Epithelial cell of esophagus (primary cell): ENCODE results near the gene AIG1.

Experiments used
- DNase-seq: peaks from one replicate; pipeline ENCODE4 v3.0.0; 2010; ENCODE audit warnings: low read depth
- H3K4me3 ChIP-seq: 2 replicates; pipeline ENCODE4 v1.5.1; 2011; ENCODE audit warnings: mild to moderate bottlenecking, low read length, control low read depth
- TF ChIP-seq, protein P1 (sequence below): IDR thresholded peaks from 2 replicates; pipeline ENCODE4 v1.5.1; 2011; ENCODE audit warnings: low read depth, mild to moderate bottlenecking, low read length, control low read depth, inconsistent platforms; ENCODE audit not compliant: insufficient read depth; ENCODE audit errors: missing control alignments

The AIG1 gene

DNA sequence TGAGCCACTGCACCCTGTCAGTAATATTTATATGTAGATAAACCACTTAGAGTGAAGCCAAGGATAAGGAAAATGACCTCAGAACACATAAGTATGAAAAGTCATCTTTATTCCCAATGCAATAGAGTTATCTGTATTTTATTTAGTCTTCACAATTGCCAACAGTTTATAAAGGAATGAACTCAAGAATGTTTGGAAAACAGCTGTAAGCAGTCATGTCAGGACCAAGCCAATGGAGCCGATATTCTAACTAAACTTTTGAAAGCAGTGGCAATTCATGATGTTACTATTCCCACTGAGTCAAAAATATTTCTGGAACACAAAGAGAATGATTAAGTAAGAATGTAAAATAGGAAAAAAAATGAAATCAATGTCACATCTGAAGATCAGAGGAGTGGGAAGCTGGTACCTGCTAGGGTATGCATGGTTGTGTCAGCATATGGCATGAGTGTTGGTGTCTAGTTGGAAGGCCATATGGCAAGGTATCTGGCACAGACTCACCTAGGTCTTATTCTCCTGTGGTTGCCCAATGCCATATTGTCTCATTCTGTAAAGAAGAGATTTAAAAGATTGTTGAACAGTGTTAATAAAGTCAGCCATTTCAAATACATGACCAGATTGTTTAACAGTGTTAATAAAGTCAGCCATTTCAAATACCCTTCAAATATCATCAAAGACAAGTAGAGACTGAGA, 271.6 kb downstream of the AIG1 start:
- TF ChIP-seq, protein P1, sequence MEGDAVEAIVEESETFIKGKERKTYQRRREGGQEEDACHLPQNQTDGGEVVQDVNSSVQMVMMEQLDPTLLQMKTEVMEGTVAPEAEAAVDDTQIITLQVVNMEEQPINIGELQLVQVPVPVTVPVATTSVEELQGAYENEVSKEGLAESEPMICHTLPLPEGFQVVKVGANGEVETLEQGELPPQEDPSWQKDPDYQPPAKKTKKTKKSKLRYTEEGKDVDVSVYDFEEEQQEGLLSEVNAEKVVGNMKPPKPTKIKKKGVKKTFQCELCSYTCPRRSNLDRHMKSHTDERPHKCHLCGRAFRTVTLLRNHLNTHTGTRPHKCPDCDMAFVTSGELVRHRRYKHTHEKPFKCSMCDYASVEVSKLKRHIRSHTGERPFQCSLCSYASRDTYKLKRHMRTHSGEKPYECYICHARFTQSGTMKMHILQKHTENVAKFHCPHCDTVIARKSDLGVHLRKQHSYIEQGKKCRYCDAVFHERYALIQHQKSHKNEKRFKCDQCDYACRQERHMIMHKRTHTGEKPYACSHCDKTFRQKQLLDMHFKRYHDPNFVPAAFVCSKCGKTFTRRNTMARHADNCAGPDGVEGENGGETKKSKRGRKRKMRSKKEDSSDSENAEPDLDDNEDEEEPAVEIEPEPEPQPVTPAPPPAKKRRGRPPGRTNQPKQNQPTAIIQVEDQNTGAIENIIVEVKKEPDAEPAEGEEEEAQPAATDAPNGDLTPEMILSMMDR = no peak
- no peak overlapping the region for H3K4me3 ChIP-seq
- no peak for DNase-seq

DNA sequence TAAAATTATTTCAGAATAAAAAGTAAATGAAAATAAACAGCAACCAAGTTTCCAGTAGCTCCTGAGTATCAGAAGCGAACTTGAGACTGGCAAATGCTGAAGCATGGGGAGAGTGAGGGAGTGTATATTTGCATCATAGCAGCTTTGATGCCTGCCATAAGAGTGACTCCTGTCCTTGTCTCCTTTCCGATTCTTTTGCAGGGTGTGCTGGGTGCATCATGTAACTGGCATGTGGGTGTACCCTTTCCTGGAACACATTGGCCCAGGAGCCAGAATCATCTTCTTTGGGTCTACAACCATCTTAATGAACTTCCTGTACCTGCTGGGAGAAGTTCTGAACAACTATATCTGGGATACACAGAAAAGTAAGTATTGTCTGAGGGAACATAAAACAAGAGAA, 272.4 kb downstream of the AIG1 start:
- TF ChIP-seq, protein P1 = no peak
- DNase-seq = peak; percentile 96
- peak overlapping the region; percentile 16 for H3K4me3 ChIP-seq

GRCh38 chr6:143333749-143334520, 273.2 kb downstream of the AIG1 start:
- DNase-seq = peak; percentile 72
- TF ChIP-seq, protein P1 = no peak

DNA sequence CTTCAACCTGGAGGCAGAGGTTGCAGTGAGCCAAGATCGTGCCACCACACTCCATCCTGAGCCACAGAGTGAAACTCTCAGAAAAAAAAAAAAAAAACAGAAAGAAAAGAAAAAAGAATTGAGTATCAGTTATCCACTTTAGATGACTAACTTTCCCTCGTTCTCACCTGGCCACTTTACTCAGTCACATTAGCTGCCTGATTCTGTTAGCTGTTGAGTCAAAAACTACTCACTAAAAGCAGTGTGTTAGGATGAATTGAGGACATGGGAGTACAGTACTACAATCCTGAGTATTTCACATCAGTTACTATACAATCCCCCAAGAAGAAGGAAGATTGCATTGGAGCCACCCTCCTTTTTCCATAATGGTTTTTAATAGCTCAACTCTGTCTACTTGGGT, 275.2 kb downstream of the AIG1 start:
- H3K4me3 ChIP-seq = no peak overlapping the region
- TF ChIP-seq, protein P1 = no peak
- peak; percentile 77 for DNase-seq

More at GRCh38 chr6:143333749-143334520, 273.2 kb downstream of the AIG1 start:
- peak overlapping the region; percentile 16 for H3K4me3 ChIP-seq

DNA sequence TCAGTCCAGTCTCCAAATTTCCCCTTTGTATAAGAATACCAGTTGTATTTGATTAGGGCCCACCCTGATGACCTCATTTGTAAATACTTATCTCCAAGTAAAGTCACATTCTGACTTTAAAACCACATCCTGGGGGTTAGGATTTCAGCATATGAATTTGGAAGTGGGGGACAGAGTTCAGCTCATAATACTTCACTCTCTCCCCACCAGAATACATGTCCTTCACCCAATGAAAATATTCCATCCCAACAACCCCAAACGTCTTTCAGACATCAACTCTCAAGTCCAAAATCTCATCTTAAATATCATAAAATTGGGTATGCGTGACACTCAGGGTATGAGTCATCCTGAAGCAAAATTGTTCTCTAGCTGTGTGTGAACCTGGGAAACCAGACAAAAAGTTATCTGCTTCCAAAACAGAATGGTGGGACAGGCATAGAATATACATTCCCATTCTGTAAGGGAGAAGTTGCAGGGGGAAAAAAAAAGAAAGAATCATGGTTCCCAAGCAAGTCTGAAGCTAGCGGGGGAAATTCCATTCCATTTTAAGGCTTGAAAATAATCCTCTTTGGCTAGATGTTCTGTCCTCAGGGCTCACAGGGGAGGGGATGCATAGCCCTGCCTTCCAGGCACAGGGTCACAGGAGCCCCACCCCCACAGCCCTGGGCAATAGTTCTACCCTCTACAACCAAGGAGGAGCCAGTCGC, 275.9 kb downstream of the AIG1 start:
- TF ChIP-seq, protein P1 = no peak
- DNase-seq = peak; percentile 58
- H3K4me3 ChIP-seq = no peak overlapping the region

DNA sequence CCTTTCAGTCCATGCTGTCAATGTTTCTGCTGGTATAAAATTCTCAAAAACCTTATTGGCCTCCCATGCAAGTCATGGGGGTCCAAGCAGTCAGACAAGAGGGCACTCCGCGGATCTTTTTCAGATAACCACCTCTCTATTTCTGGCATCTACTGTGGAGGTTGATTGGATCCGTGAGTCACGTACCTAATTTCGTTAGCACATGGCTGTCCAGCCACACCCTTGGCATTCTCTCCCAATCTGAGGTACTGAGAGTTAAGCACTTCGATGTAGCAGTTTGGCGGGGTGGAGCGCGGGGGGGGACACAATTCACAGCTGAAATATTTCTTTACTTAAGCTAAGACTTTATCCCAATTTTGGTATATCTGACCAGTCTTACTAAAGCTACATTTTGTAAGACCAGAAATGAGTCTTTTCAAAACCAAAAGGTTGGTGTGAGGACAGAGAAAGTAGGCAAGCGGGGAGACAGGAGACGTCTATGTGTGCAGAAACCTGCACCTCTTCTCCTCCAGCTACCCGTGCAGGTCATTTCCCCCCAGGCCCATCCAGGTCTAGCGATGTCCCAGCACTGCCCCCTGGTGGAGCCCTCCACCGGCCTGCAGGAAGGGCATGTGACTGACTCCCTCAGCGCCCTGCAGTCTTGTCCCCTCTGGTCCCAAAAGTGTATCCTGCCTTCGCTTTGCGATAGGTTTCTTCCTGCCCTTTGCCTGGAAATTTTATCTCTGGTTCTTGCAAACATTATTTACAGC, 276.7 kb downstream of the AIG1 start:
- TF ChIP-seq, protein P1 = peak; percentile 43
- no peak overlapping the region for H3K4me3 ChIP-seq
- DNase-seq = peak; percentile 49
